NOMO-1 treated with DMSO at 0.1 percent for 48 hours (cell line): ENCODE measurements around the gene MINPP1.
"Not testable (repeated sequence)": the region's sequence is repeated elsewhere in the genome, so short reads cannot be mapped to it uniquely, and the experiment has no call there.

Experiments used
- DNase-seq: peaks from one replicate; lab custom pipeline; 2025; ENCODE audit not compliant: unreplicated experiment; lab: John Stamatoyannopoulos, UW

Gene MINPP1

GRCh38 chr10:87504640-87505365, at the start of gene MINPP1:
Gene MINPP1, plus strand, starts transcription at chr10:87504893. Its CDS starts 23 bp downstream, at chr10:87504916.
- DNase-seq, result peak; percentile 66

- DNase-seq, result not testable (repeated sequence)
Measured at GRCh38 chr10:87456586-87457220, 48.0 kb upstream of the MINPP1 start.

GRCh38 chr10:87461751-87462150, 42.9 kb upstream of the MINPP1 start:
- not testable (repeated sequence) for DNase-seq

- DNase-seq, result not testable (repeated sequence)
Measured at GRCh38 chr10:87466849-87467248, 37.8 kb upstream of the MINPP1 start.

GRCh38 chr10:87488733-87489132, 16.0 kb upstream of the MINPP1 start:
- DNase-seq, result not testable (repeated sequence)

GRCh38 chr10:87490285-87490684, 14.4 kb upstream of the MINPP1 start:
- not testable (repeated sequence) for DNase-seq

GRCh38 chr10:87492450-87492849, 12.2 kb upstream of the MINPP1 start:
- not testable (repeated sequence) for DNase-seq

GRCh38 chr10:87495446-87495845, 9.2 kb upstream of the MINPP1 start:
- not testable (repeated sequence) for DNase-seq

- DNase-seq, result not testable (repeated sequence)
Measured at GRCh38 chr10:87497386-87497785, 7.3 kb upstream of the MINPP1 start.

GRCh38 chr10:87498106-87498789, 6.4 kb upstream of the MINPP1 start:
- not testable (repeated sequence) for DNase-seq

- no peak for DNase-seq
Measured at GRCh38 chr10:87500646-87501048, 4.0 kb upstream of the MINPP1 start.

- no peak for DNase-seq
Measured at GRCh38 chr10:87503401-87503800, 1.3 kb upstream of the MINPP1 start.

- no peak for DNase-seq
Measured at GRCh38 chr10:87503886-87504285, 807 bp upstream of the MINPP1 start.

GRCh38 chr10:87504307-87504639, 420 bp upstream of the MINPP1 start:
- no peak for DNase-seq

- peak; percentile 32 for DNase-seq
Measured at GRCh38 chr10:87505366-87506111, 846 bp downstream of the MINPP1 start.

- no peak for DNase-seq
Measured at GRCh38 chr10:87506956-87507355, 2.3 kb downstream of the MINPP1 start.

- DNase-seq, result no peak
Measured at GRCh38 chr10:87507879-87508483, 3.3 kb downstream of the MINPP1 start.

- DNase-seq, result no peak
Measured at GRCh38 chr10:87508837-87509236, 4.1 kb downstream of the MINPP1 start.

GRCh38 chr10:87510025-87510424, 5.3 kb downstream of the MINPP1 start:
- no peak for DNase-seq

- DNase-seq, result no peak
Measured at GRCh38 chr10:87511526-87511925, 6.8 kb downstream of the MINPP1 start.

GRCh38 chr10:87518937-87519336, 14.2 kb downstream of the MINPP1 start:
- DNase-seq, result no peak
